GM12875 (cell line): ENCODE results near the gene RRM2.

Experiments used
- H3K4me3 ChIP-seq: one replicate; pipeline ENCODE4 v1.5.1; 2011; ENCODE audit warnings: low read depth, low read length, control low read depth
- CTCF ChIP-seq: IDR thresholded peaks from 2 replicates; pipeline ENCODE4 v1.5.1; 2011; ENCODE audit warnings: low read depth, mild to moderate bottlenecking, control low read depth, inconsistent platforms, low read length, moderate library complexity, borderline replicate concordance; ENCODE audit not compliant: insufficient read depth

Gene RRM2

GRCh38 chr2:10132996-10133647, 10.6 kb downstream of the RRM2 start:
- TF ChIP-seq CTCF: no peak
- no peak overlapping the region for H3K4me3 ChIP-seq

- H3K4me3 ChIP-seq: no peak overlapping the region
- TF ChIP-seq CTCF: no peak
Measured at GRCh38 chr2:10135296-10136089, 13.0 kb downstream of the RRM2 start.

- no peak overlapping the region for H3K4me3 ChIP-seq
- no peak for TF ChIP-seq CTCF
Measured at GRCh38 chr2:10136101-10136934, 13.8 kb downstream of the RRM2 start.

- no peak overlapping the region for H3K4me3 ChIP-seq
- TF ChIP-seq CTCF: no peak
Measured at GRCh38 chr2:10137053-10137843, 14.7 kb downstream of the RRM2 start.

- H3K4me3 ChIP-seq: no peak overlapping the region
- TF ChIP-seq CTCF: no peak
Measured at GRCh38 chr2:10139536-10139935, 17.0 kb downstream of the RRM2 start.

- no peak for TF ChIP-seq CTCF
- no peak overlapping the region for H3K4me3 ChIP-seq
Measured at GRCh38 chr2:10140841-10141610, 18.5 kb downstream of the RRM2 start.
